Large intestine (tissue), 3 donors: ENCODE data around the gene DOCK7. TPM values are rescaled to one million over a fixed set of nuclear protein-coding genes. Genes with fewer than 3 reads are reported as not detected.

Experiments
- DNase-seq, 2 donors: peaks; one replicate each; pipeline versions ENCODE4 v3.0.0 to v3.0.0-alpha.2; 2013
- H3K27ac ChIP-seq: one replicate; pipeline ENCODE4 v1.5.1; 2013; ENCODE audit warnings: low read length
- H3K27me3 ChIP-seq: 2 replicates; pipeline ENCODE4 v1.6.1; 2013; ENCODE audit warnings: low read length; ENCODE audit not compliant: control insufficient read depth, insufficient read depth
- H3K36me3 ChIP-seq: 2 replicates; pipeline ENCODE4 v1.6.1; 2013; ENCODE audit warnings: low read length; ENCODE audit not compliant: control insufficient read depth, insufficient read depth
- H3K4me1 ChIP-seq: one replicate; pipeline ENCODE4 v1.6.1; 2013; ENCODE audit warnings: low read length; ENCODE audit not compliant: control insufficient read depth, insufficient read depth
- H3K4me3 ChIP-seq: one replicate; pipeline ENCODE4 v1.5.1; 2013; ENCODE audit warnings: low read length
- H3K9me3 ChIP-seq: one replicate; pipeline ENCODE4 v1.6.1; 2013; ENCODE audit warnings: mild to moderate bottlenecking, low read depth, low read length, moderate library complexity; ENCODE audit not compliant: control insufficient read depth
- WGBS: methylation state at CpG from one replicate; pipeline ENCODE4 v1.1.5; 2013; ENCODE audit warnings: low lambda C conversion rate; ENCODE audit not compliant: insufficient coverage; 5-methylcytosine and 5-hydroxymethylcytosine counted together
- polyA plus RNA-seq: library from polyadenylated mRNA; unstranded; fragments of 120-200 nt; gene quantifications from one replicate; pipeline ENCODE4 v1.2.1, GENCODE V29; 2013

Gene DOCK7
- polyA plus RNA-seq, 1 donor = 29.8 TPM

- no peaks in the 10 kb centered on the region for H3K9me3 ChIP-seq
- no peak for DNase-seq
- no peaks in the 10 kb centered on the region for H3K27me3 ChIP-seq
- WGBS = 100% methylated on average over 3 of the region's 3 CpGs
- peaks cover 28% of the 10 kb centered on the region for H3K36me3 ChIP-seq
- H3K4me3 ChIP-seq = no peak overlapping the region
- H3K4me1 ChIP-seq = no peaks in the 10 kb centered on the region
- no peak overlapping the region for H3K27ac ChIP-seq
Observed at GRCh38 chr1:62462370-62462769, 225.8 kb downstream of the DOCK7 start.

GRCh38 chr1:62457955-62458354, 230.2 kb downstream of the DOCK7 start:
- no CpG with 5 or more reads among the region's 7 CpGs for WGBS
- H3K4me3 ChIP-seq = no peak overlapping the region

GRCh38 chr1:62452951-62453350, 235.2 kb downstream of the DOCK7 start:
- Histone ChIP-seq H3K4me3 (no peak overlapping the region), H3K27me3 (no peaks in the 10 kb centered on the region), H3K4me1 (no peaks in the 10 kb centered on the region), H3K9me3 (no peaks in the 10 kb centered on the region), H3K27ac (no peak overlapping the region), H3K36me3 (peaks cover 53% of the 10 kb centered on the region)
- 100% methylated on average over 1 of the region's 1 CpG for WGBS
- DNase-seq = no peak

More at GRCh38 chr1:62457955-62458354, 230.2 kb downstream of the DOCK7 start:
- Histone ChIP-seq H3K36me3 (peaks cover 28% of the 10 kb centered on the region), H3K4me1 (no peaks in the 10 kb centered on the region), H3K27me3 (no peaks in the 10 kb centered on the region), H3K9me3 (no peaks in the 10 kb centered on the region), H3K27ac (no peak overlapping the region)
- no peak for DNase-seq

- Histone ChIP-seq H3K27me3 (no peaks in the 10 kb centered on the region), H3K27ac (no peak overlapping the region), H3K4me3 (no peak overlapping the region), H3K36me3 (peaks cover 59% of the 10 kb centered on the region), H3K4me1 (no peaks in the 10 kb centered on the region), H3K9me3 (no peaks in the 10 kb centered on the region)
- WGBS = no CpG with 5 or more reads among the region's 2 CpGs
- no peak for DNase-seq
Observed at GRCh38 chr1:62450301-62450700, 237.9 kb downstream of the DOCK7 start.

GRCh38 chr1:62448221-62448933, 239.8 kb downstream of the DOCK7 start:
- 100% methylated on average over 3 of the region's 3 CpGs for WGBS
- Histone ChIP-seq H3K27ac (no peak overlapping the region), H3K9me3 (no peaks in the 10 kb centered on the region), H3K27me3 (no peaks in the 10 kb centered on the region), H3K36me3 (peaks cover 59% of the 10 kb centered on the region), H3K4me3 (no peak overlapping the region), H3K4me1 (no peaks in the 10 kb centered on the region)
- DNase-seq = no peak

- peaks cover 54% of the 10 kb centered on the region for H3K36me3 ChIP-seq
- H3K4me3 ChIP-seq = no peak overlapping the region
- 100% methylated on average over 1 of the region's 1 CpG for WGBS
- H3K9me3 ChIP-seq = no peaks in the 10 kb centered on the region
- no peaks in the 10 kb centered on the region for H3K4me1 ChIP-seq
- H3K27ac ChIP-seq = no peak overlapping the region
- H3K27me3 ChIP-seq = no peaks in the 10 kb centered on the region
- DNase-seq = no peak
Observed at GRCh38 chr1:62444701-62445100, 243.5 kb downstream of the DOCK7 start.

- Histone ChIP-seq H3K27me3 (no peaks in the 10 kb centered on the region), H3K4me3 (no peak overlapping the region), H3K4me1 (peaks cover 7% of the 10 kb centered on the region), H3K9me3 (peaks cover 4% of the 10 kb centered on the region), H3K27ac (no peak overlapping the region), H3K36me3 (peaks cover 19% of the 10 kb centered on the region)
- no CpG with 5 or more reads among the region's 4 CpGs for WGBS
- peak in 1 of 2 donors; percentile 39 for DNase-seq
Observed at GRCh38 chr1:62439652-62440371, 248.4 kb downstream of the DOCK7 start.

- Histone ChIP-seq H3K4me1 (peaks cover 7% of the 10 kb centered on the region), H3K36me3 (peaks cover 12% of the 10 kb centered on the region), H3K27ac (peak overlapping the region; percentile 98), H3K27me3 (no peaks in the 10 kb centered on the region), H3K9me3 (peaks cover 4% of the 10 kb centered on the region), H3K4me3 (peak overlapping the region; percentile 98)
- 0% methylated on average over 1 of the region's 7 CpGs for WGBS
- peak in 1 of 2 donors; percentile 38 for DNase-seq
Observed at GRCh38 chr1:62438163-62438562, 250.0 kb downstream of the DOCK7 start.

GRCh38 chr1:62437273-62437940, 250.8 kb downstream of the DOCK7 start:
- Histone ChIP-seq H3K27ac (peak overlapping the region; percentile 98), H3K4me3 (peak overlapping the region; percentile 98), H3K27me3 (no peaks in the 10 kb centered on the region), H3K36me3 (peaks cover 6% of the 10 kb centered on the region), H3K9me3 (peaks cover 4% of the 10 kb centered on the region), H3K4me1 (peaks cover 7% of the 10 kb centered on the region)
- DNase-seq = peak in 1 of 2 donors; percentile 39
- WGBS = 10% methylated on average over 2 of the region's 68 CpGs

- Histone ChIP-seq H3K9me3 (peaks cover 4% of the 10 kb centered on the region), H3K4me3 (peak within 1 kb of the TSS; percentile 98), H3K36me3 (peaks cover 1% of the 10 kb centered on the region), H3K27ac (peak within 1 kb of the TSS; percentile 98), H3K27me3 (no peaks in the 10 kb centered on the region), H3K4me1 (peaks cover 7% of the 10 kb centered on the region)
- peak in 1 of 2 donors; percentile 98 for DNase-seq
- WGBS = no CpG with 5 or more reads among the region's 76 CpGs
Observed at GRCh38 chr1:62436466-62437272, 251.5 kb downstream of the DOCK7 start, which contains the start of gene USP1. Gene USP1 (plus strand): TSS chr1:62437049. CDS start chr1:62439868, 2,819 bp downstream.
